ENCODE results near the gene MTUS2.
A peak's percentile ranks its signal among the peaks of the same experiment; 100 is the strongest.

MTUS2 gene

DNA sequence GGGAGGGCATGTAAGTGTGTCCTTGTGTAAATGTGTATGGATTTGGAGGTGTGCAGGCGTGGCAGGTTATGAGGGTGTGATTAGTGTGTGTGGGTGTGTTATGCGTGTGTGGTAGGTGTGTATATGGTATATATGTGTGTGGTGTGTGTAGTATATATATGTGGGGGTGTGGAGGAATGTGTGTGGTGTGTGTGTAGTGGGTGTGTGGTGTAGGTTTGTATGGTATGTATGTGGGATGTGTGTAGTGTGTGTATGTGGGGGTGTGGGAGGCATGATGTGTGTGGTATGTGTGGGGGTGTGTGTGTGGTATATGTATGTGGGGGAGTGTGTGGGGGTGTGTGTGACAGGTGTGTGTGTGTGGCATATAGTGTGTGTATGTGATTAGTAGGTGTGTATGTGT lies 671.1 kb downstream of the MTUS2 start:
- no peak for DNase-seq

GRCh38 chr13:29493796-29494195 lies 673.7 kb downstream of the MTUS2 start:
- DNase-seq = no peak

DNA sequence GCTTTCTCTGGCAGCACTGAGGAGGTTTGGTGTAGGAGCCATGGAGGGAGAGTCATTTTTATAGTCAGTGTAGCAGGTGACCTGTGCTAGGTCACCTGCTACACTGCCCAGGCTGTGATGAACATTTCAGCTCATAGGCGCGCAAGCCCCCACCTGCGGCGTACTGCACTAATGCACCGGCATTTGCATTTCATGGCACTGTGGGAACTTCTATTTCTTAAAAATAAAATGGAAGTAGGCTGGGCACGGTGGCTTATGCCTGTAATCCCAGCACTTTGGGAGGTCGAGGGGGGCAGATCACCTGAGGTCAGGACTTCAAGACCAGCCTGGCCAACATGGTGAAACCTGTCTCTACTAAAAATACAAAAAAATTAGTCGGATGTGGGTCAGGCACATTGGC lies 674.4 kb downstream of the MTUS2 start:
- no peak for DNase-seq

DNA sequence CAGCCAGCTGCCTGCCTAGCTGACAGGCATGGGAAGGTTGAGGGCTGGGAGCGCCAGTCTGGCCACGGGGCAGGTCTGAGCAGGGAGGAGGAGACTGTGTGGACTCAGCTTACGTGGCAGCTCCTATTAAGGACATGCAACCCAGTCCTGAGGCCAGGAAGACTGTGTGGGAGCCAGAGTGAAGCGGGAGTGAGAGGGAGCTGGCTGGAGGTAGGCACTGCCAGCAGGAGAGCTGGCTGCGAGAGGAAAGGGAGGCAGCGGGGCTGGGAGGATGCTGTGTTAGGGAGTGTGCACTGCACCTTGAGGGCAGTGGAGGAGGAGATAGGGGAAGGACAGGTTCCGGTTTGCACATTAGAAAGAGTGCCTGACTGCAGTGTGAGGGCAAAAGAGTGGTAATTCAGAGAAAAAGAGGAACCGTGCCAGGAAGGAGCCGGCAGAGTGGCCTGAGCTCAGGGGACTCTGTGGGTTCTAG lies 676.1 kb downstream of the MTUS2 start:
- DNase-seq = no peak

DNA sequence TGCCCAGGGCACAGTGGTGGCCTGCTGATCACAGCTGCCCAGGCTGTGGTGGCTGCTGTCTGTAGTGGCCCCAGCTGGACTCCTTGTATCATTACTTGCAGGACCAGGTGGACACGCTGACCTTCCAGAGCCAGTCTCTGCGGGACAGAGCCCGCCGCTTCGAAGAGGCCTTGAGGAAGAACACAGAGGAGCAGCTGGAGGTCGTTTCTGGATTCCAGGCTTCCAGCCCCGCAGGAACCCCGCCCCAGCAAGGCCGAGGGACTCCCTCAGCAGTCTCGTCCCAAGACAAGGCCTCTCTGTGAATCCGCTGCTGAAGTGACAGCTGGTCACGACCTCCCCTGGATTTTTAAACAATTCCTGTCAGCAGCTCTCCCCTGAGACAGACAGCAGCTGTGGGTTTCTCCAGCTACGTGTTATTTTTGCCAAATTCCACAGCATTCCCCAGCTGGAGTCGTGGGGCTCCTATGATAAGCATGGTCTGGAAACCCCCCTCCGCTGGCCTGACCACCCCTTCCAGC lies 677.1 kb downstream of the MTUS2 start:
- DNase-seq = no peak

GRCh38 chr13:29498426-29499040 lies 678.4 kb downstream of the MTUS2 start:
- DNase-seq = no peak

DNA sequence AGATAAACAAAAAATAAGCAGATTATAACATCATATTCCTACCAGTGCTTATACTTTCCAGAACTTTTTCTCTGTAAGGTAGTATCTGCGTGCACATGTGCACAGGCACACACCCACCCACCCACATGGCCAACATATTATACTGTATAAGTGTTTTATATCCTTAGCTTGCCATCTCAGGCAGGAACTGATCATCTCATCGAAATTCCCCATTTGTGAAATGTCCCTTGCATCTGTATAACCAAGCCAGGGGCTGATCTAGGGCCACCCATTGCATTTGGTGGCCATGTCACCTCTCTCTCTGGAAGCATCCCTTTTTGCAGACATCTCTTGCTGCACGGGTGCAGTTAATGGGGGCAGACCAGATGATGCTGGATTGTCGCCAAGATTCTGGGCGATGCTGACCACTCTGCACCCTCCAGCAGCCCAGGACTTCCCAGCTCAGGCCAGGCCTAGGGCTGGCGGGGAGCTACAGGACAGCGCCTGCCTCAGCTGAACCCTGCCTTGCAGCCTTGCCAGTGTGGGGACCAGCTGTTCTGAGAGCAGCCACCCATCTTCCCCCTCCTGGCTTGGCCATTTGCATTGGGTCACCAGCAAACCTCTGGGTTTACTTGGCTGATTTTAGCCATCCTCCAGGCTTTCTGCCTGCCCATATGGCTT lies 679.5 kb downstream of the MTUS2 start:
- DNase-seq = no peak

DNA sequence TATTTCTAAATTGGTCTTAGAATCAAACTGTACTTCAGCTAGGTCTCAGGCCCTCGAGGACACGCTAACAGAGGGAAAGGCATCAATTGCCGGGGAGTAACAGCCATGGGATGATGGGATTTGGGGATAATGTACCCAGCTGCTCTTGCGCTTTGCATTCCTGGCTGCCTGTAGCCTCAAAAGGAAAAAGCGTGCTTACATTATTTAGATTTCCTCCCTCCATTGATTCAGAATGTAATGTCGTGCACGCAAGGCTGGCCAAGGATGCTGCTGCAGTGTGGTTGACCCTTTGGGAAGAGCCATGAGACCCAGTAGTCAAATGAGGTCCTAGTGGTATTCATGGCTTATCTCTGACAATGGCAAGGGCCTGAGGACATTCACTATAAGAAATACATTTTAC lies 680.2 kb downstream of the MTUS2 start:
- DNase-seq = no peak

GRCh38 chr13:29501674-29502073 lies 681.5 kb downstream of the MTUS2 start:
- DNase-seq = no peak

- no peak for DNase-seq
Observed at GRCh38 chr13:29502391-29503008, 682.4 kb downstream of the MTUS2 start.

DNA sequence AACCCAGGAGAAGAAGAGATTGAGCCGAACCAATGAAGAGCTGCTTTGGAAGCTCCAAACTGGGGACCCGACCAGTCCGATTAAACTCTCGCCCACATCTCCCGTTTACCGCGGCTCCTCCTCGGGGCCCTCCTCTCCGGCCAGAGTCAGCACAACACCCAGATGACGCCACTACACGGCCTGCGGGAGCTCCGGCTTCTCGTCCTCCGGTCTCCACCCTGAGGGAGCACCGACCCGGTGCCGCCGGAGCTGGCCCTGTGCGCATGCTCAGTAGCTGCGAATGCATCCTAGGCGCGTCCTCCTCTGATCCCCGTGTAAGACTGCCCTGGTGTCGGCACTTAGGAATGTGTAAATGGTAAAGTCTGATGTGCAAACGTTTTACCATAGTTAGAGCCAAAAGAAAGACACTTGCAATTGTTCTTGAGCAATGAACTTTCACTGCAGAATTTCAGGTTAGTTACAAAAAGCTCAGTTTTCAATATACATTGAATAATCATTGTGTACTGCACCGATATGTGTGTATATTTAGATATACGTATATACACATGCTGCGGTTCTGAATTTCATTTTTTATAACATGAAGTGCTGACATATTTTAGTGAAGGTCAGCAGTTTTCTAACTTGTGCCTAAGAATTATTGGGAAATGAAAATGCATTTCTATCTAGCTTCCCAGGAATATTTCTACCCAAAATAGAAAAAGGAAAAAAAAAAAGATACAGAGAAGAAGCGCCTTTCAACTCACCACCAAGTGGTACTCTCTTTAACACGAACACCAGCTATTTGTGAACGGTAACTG lies 683.1 kb downstream of the MTUS2 start:
- DNase-seq = no peak

DNA sequence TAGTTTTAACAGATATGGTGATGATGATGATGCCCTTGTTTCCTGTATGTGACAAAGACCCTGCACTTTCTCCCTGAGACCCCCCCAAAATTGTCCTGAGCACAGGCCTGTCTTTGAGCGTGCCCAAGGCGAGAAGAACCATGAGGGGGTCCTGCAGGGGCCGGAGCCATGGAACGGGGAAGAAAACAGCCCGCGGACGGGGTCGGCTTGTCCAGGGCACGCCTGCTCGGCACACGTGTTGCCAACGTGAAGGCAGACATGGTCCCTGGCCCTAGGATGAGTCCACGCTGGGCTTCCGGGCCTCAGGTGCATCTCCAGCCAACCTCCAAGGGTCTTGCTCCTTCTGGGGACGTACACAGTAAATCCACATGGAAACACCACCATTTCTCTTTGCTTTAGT lies 684.6 kb downstream of the MTUS2 start:
- no peak for DNase-seq

DNA sequence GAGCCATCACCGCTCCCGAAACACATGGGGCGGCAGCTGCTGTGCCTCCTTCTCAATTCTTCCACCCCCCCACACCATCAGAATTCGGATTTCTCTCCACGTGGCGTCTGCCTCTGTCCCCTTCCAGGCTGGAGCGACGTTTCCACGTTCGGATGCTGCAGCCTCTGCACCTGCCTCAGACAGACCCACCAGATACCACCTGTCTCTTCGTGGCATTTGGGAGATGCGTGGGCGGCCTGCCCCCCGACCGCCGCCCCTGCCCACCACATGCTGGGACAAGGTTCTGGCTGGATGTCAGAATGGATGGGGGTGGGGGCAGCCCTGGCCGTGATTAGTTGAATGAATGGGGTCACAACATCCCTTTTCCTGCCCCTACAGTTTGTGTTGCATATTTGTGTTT lies 685.4 kb downstream of the MTUS2 start:
- DNase-seq = no peak

DNA sequence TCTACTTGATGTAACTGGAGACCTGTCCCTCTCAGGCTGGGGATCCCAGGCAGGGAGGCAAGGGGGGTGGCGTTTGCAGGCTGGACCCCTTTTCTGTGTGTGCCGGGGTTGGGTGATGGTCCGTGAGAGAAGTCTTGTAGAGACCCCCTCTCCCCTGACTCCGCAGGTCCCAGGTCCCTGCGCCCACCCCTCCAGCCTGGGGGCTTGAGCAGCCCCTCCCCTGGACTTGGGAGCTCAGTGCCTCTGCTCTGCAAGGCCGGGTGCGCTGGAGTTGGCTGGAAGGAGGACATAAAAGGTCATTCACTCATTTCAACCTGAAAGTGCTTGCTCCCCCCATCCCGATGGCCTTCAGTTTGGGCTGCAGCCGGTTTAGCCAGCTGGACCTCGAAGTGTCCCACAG lies 685.8 kb downstream of the MTUS2 start:
- DNase-seq = no peak

GRCh38 chr13:29507356-29507755 lies 687.2 kb downstream of the MTUS2 start:
- DNase-seq = no peak

DNA sequence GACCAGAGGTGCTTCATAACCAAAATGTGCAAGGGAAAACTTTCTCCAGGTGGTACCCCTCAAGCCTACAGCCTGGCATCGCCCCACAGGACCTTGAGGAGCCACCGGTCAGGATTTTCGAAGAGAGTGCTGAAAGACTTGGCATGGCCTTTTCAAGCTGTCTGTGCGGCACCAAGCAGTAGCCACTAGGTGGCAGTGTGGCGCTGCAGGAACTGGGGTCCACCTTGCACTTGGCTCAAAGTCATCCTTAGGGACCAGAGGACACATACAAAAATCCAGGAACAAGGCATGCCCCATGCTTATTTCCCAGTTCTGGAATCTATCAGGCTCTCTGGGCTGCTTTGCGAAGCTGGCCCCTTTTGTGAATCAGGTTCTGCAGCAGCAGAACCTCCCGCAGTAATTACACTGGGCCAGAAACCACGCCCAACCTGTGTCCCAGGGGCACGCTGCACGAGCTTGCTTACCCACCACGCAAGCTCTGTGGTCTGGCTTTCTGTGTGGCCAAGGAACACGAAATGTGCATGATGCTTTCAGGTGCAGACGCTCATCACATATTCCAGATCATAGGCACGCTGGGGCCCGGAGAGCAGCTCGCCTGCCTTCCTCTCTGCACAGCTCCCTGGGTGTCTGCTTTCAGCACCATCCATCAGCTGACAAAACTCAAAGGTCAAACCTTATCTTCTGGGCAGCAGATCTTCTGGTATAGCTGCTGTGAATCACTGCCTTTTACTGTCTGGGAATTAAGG lies 688.2 kb downstream of the MTUS2 start:
- DNase-seq = peak; percentile 12 to 69 (median 53)

DNA sequence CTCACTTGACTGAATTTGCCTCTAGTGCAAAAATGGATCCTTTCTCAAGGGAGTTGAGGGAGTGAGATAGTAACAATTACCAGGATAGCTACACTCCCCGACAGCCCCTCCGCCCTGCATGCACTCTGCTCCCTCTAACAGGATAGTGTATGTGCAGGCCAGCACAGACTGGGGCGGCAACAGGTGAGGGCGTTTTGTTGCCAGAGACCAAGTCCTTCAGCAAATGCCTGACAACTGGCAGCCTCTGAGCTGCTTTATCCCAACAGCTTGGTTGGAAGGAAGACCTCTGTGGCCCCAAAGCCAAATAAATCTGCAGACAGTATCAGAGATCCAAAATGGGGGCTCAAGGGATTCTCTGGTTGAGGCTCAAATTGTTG lies 688.7 kb downstream of the MTUS2 start:
- DNase-seq = no peak

DNA sequence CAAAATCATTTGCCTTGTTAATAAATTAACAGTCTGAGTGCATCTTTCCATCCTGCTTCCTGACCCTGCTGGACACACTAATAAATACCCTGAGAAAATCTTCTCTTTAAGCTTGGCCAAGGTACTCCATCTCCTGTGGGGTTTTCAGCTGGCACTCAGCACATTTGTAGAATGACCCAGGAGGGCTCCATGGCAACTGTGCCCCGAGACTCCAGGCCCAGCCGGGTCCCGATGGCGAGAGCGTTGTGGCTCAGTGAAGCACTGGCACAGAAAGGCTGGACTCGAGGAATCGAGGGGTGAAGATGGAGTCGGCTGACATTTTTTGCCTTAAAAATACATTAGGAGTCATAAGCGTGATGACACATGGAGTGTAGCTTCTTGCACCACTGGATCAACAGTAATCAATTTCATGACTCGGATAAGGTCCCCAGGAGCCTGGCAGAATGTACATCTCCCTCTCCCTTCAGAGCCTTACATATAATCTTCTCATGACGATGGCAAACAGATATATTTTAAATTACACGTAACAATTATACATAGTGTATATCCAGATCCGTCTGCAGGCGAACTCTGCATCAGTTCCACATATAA lies 690.0 kb downstream of the MTUS2 start:
- no peak for DNase-seq

- no peak for DNase-seq
Observed at GRCh38 chr13:29510651-29511084, 690.5 kb downstream of the MTUS2 start.

- no peak for DNase-seq
Observed at GRCh38 chr13:29511106-29511796, 691.1 kb downstream of the MTUS2 start.

GRCh38 chr13:29511980-29512379 lies 691.8 kb downstream of the MTUS2 start:
- no peak for DNase-seq
